SK-N-SH (cell line): ENCODE data around the gene ATOSA. TPM values are rescaled to one million over a fixed set of nuclear protein-coding genes. Genes with fewer than 3 reads are reported as not detected.

ENCODE experiments used
- CTCF ChIA-PET: fragments of 300-600, 350-600 bp; formaldehyde crosslinking; extraction: SDS; loops from one replicate; lab custom pipeline; 2021; lab: Yijun Ruan, JAX
- POLR2A ChIA-PET: fragments of 350-600 bp; sonication (Branson Sonifier 250); formaldehyde crosslinking; extraction: SDS; loops from one replicate; lab custom pipeline; 2020; ENCODE audit warnings: antibody characterized with exemption, inconsistent platforms; lab: Yijun Ruan, JAX
- DNase-seq: peaks from one replicate; pipeline ENCODE4 v3.0.0; 2012
- H2AFZ ChIP-seq: fragments of 200-600 bp; sonication (generic); 2 replicates; pipeline ENCODE4 v1.8.1; 2016; ENCODE audit warnings: antibody characterized with exemption, mild to moderate bottlenecking, low read depth
- H3F3A ChIP-seq: fragments of 200-600 bp; sonication (generic); replicated peaks from 2 replicates; pipeline ENCODE3; 2016; ENCODE audit warnings: antibody characterized with exemption, mild to moderate bottlenecking; ENCODE audit not compliant: insufficient read depth
- H3K27ac ChIP-seq, 2 experiments: fragments of 200-500 bp in 1 of 2; fragments of 200-600 bp in 1 of 2; sonication (Bioruptor generic) in 1 of 2; sonication (generic), shearing (Covaris generic) in 1 of 2; 2 replicates each; pipeline versions ENCODE4 v1.5.1 to v1.6.1; 2014 to 2016; ENCODE audit warnings: low read depth in 2 of 2, inconsistent platforms in 1 of 2, low read length in 1 of 2, mild to moderate bottlenecking in 1 of 2, mixed read lengths in 1 of 2
- H3K27me3 ChIP-seq: fragments of 200-600 bp; sonication (generic), shearing (Covaris generic); 2 replicates; pipeline ENCODE4 v1.6.1; 2016; ENCODE audit warnings: mixed run types; ENCODE audit not compliant: insufficient read depth
- H3K36me3 ChIP-seq, 2 experiments: fragments of 200-500 bp in 1 of 2; fragments of 200-600 bp in 1 of 2; sonication (Bioruptor generic) in 1 of 2; sonication (generic) in 1 of 2; replicated peaks in 1 of 2; 2 replicates each; pipeline versions ENCODE3 to v1.5.1; 2014 to 2016; ENCODE audit warnings: low read length in 1 of 2, mild to moderate bottlenecking in 1 of 2; ENCODE audit not compliant: insufficient read depth in 2 of 2, control insufficient read depth in 1 of 2
- H3K4me1 ChIP-seq, 2 experiments: fragments of 200-500 bp in 1 of 2; fragments of 200-600 bp in 1 of 2; sonication (Bioruptor generic) in 1 of 2; sonication (generic), shearing (Covaris generic) in 1 of 2; 2 replicates each; pipeline versions ENCODE4 v1.5.1 to v1.6.1; 2014 to 2016; ENCODE audit warnings: low read depth in 1 of 2, low read length in 1 of 2, mixed run types in 1 of 2; ENCODE audit not compliant: insufficient read depth in 2 of 2, control insufficient read depth in 1 of 2
- H3K4me2 ChIP-seq: fragments of 200-600 bp; sonication (generic), shearing (Covaris generic); 2 replicates; pipeline ENCODE4 v1.6.1; 2017; ENCODE audit warnings: mixed run types
- H3K4me3 ChIP-seq, 2 experiments: fragments of 200-500 bp in 1 of 2; fragments of 200-600 bp in 1 of 2; sonication (Bioruptor generic) in 1 of 2; sonication (generic), shearing (Covaris generic) in 1 of 2; 2 replicates each; pipeline versions ENCODE4 v1.5.1 to v1.8.1; 2014 to 2016; ENCODE audit warnings: low read depth in 2 of 2, inconsistent platforms in 1 of 2, low read length in 1 of 2, mild to moderate bottlenecking in 1 of 2, mixed read lengths in 1 of 2, moderate library complexity in 1 of 2
- H3K79me2 ChIP-seq: fragments of 200-600 bp; sonication (generic); 2 replicates; pipeline ENCODE4 v1.8.1; 2017; ENCODE audit warnings: mild to moderate bottlenecking; ENCODE audit not compliant: insufficient read depth
- H3K9ac ChIP-seq: fragments of 200-600 bp; sonication (generic); 2 replicates; pipeline ENCODE4 v1.6.1; 2017; ENCODE audit warnings: mixed run types
- H3K9me2 ChIP-seq: fragments of 200-600 bp; sonication (generic); 2 replicates; pipeline ENCODE4 v1.6.1; 2017; ENCODE audit warnings: mixed run types
- H3K9me3 ChIP-seq: fragments of 200-600 bp; sonication (generic); 2 replicates; pipeline ENCODE4 v1.6.1; 2017; ENCODE audit warnings: mixed run types, mild to moderate bottlenecking, moderate library complexity
- H4K20me1 ChIP-seq: fragments of 200-600 bp; sonication (generic); 2 replicates; pipeline ENCODE4 v1.6.1; 2017; ENCODE audit warnings: mild to moderate bottlenecking, mixed run types; ENCODE audit not compliant: insufficient read depth
- EZH2phosphoT487 ChIP-seq: fragments of 200-600 bp; sonication (generic); IDR thresholded peaks from 2 replicates; pipeline ENCODE4 v1.6.1; 2017; ENCODE audit warnings: low read depth, mixed run types, mild to moderate bottlenecking, antibody characterized with exemption, moderate library complexity, borderline replicate concordance
- FOXM1 ChIP-seq: IDR thresholded peaks from 2 replicates; pipeline ENCODE4 v1.4.0; 2012; ENCODE audit warnings: low read depth, mild to moderate bottlenecking
- JUND ChIP-seq: IDR thresholded peaks from 2 replicates; pipeline ENCODE4 v1.4.0; 2012
- MXI1 ChIP-seq: IDR thresholded peaks from 2 replicates; pipeline ENCODE4 v1.6.1; 2012; ENCODE audit warnings: mild to moderate bottlenecking, low read depth, low read length, improper control_type of control experiment
- NFIC ChIP-seq: IDR thresholded peaks from 2 replicates; pipeline ENCODE4 v1.4.0; 2012; ENCODE audit warnings: borderline replicate concordance
- POLR2AphosphoS5 ChIP-seq: IDR thresholded peaks from 2 replicates; pipeline ENCODE4 v1.6.1; 2012; ENCODE audit warnings: low read depth, low read length
- RCOR1 ChIP-seq: fragments of 150-350 bp; IDR thresholded peaks from 2 replicates; pipeline ENCODE4 v1.6.1; 2017; ENCODE audit warnings: antibody characterized with exemption, low read length
- RFX5 ChIP-seq: IDR thresholded peaks from 2 replicates; pipeline ENCODE4 v1.6.1; 2012; ENCODE audit warnings: mild to moderate bottlenecking, improper control_type of control experiment, low read length
- RXRA ChIP-seq: IDR thresholded peaks from 2 replicates; pipeline ENCODE4 v1.4.0; 2012; ENCODE audit warnings: low read depth, mild to moderate bottlenecking, borderline replicate concordance
- SIN3A ChIP-seq: IDR thresholded peaks from 2 replicates; pipeline ENCODE4 v1.6.1; 2012; ENCODE audit warnings: low read depth, mild to moderate bottlenecking, low read length, moderate library complexity, borderline replicate concordance
- SMC3 ChIP-seq: IDR thresholded peaks from 2 replicates; pipeline ENCODE4 v1.6.1; 2012; ENCODE audit warnings: low read depth, low read length, improper control_type of control experiment
- TEAD4 ChIP-seq: IDR thresholded peaks from 2 replicates; pipeline ENCODE4 v1.4.0; 2012; ENCODE audit warnings: mild to moderate bottlenecking, borderline replicate concordance; ENCODE audit not compliant: insufficient read depth
- ZBTB33 ChIP-seq: IDR thresholded peaks from 2 replicates; pipeline ENCODE4 v1.4.0; 2012; ENCODE audit warnings: low read depth, borderline replicate concordance
- WGBS: methylation state at CpG from one replicate; pipeline ENCODE4 v1.1.6; 2017; ENCODE audit warnings: low lambda C conversion rate; 5-methylcytosine and 5-hydroxymethylcytosine counted together
- polyA plus RNA-seq, 3 experiments: library from polyadenylated mRNA; depleted of rRNA; stranded (reverse); fragments of >200 nt; gene quantifications; 2 replicates each; pipeline ENCODE4 v1.2.3, GENCODE V29; 2012
- TF ChIP-seq, protein P1 (sequence below): fragments of 200-600 bp; sonication (generic); IDR thresholded peaks from 2 replicates; pipeline ENCODE4 v1.6.1; 2017; ENCODE audit warnings: antibody characterized with exemption, mild to moderate bottlenecking, moderate library complexity
- TF ChIP-seq, protein P2 (sequence below): IDR thresholded peaks from 2 replicates; pipeline ENCODE4 v1.4.0; 2012; ENCODE audit warnings: low read depth, borderline replicate concordance
- TF ChIP-seq, protein P3 (sequence below): fragments of 150-350 bp; IDR thresholded peaks from 2 replicates; pipeline ENCODE4 v1.6.1; 2016; ENCODE audit warnings: mild to moderate bottlenecking, low read depth, low read length

ATOSA gene, protein sequence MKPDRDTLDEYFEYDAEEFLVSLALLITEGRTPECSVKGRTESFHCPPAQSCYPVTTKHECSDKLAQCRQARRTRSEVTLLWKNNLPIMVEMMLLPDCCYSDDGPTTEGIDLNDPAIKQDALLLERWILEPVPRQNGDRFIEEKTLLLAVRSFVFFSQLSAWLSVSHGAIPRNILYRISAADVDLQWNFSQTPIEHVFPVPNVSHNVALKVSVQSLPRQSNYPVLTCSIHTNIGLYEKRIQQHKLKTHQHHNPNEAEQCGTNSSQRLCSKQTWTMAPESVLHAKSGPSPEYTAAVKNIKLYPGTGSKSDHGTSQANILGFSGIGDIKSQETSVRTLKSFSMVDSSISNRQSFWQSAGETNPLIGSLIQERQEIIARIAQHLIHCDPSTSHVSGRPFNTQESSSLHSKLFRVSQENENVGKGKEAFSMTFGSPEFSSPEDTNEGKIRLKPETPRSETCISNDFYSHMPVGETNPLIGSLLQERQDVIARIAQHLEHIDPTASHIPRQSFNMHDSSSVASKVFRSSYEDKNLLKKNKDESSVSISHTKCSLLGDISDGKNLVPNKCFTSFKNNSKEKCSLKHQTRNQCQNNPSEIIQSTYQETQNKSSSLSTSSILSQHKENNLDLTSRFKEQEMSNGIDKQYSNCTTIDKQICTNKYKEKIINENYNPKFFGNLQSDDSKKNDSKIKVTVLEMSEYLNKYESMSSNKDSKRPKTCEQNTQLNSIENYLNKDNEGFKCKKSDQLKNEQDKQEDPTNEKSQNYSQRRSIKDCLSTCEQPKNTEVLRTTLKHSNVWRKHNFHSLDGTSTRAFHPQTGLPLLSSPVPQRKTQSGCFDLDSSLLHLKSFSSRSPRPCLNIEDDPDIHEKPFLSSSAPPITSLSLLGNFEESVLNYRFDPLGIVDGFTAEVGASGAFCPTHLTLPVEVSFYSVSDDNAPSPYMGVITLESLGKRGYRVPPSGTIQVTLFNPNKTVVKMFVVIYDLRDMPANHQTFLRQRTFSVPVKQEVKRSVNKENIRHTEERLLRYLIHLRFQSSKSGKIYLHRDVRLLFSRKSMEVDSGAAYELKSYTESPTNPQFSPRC
- polyA plus RNA-seq (2012; rRNA removed): 7.4 and 10.9 TPM in 2 replicates
- polyA plus RNA-seq (2012; cell fraction: cytosol; rRNA removed): 8.2 and 9.2 TPM in 2 replicates
- polyA plus RNA-seq (2012; cell fraction: nucleus; rRNA removed): 23.1 and 33.3 TPM in 2 replicates

- peak within 1 kb of the TSS; percentile 81 for H3K4me2 ChIP-seq
- peak; percentile 95 for DNase-seq
- peaks cover 11% of the 10 kb centered on the region for H3F3A ChIP-seq
- no peaks in the 10 kb centered on the region for H4K20me1 ChIP-seq
- peaks cover 15% of the 10 kb centered on the region; the same call in 1 of the 2 replicates for H3K79me2 ChIP-seq
- CTCF ChIA-PET: interaction anchor here (0.5 to 1.6 kb wide), 6 partner anchors 9 to 475 kb away, joined by 3 to 11 read pairs (median 3); no protein-coding TSS in a partner anchor
- H3K36me3 ChIP-seq: peaks cover 10 to 18% of the 10 kb centered on the region in 2 experiments
- POLR2A ChIA-PET: interaction anchor here (1.4 kb wide), 1 partner anchor 28 kb away, joined by 5 read pairs; no protein-coding TSS in a partner anchor
- no peaks in the 10 kb centered on the region for H3K9me2 ChIP-seq
- H3K9me3 ChIP-seq: no peaks in the 10 kb centered on the region
- H2AFZ ChIP-seq: peak within 1 kb of the TSS; percentile 91
- peak within 1 kb of the TSS; percentile 67 for H3K9ac ChIP-seq
- peak within 1 kb of the TSS; percentile 85 to 87 for H3K27ac ChIP-seq
- WGBS: 4% methylated on average over 12 of the region's 55 CpGs
- peaks cover 3 to 9% of the 10 kb centered on the region in 2 experiments; a peak in 2 of 4 replicates for H3K4me1 ChIP-seq
- H3K27me3 ChIP-seq: no peaks in the 10 kb centered on the region
- peak within 1 kb of the TSS; percentile 70 to 76 for H3K4me3 ChIP-seq
- TF ChIP-seq, protein P1, sequence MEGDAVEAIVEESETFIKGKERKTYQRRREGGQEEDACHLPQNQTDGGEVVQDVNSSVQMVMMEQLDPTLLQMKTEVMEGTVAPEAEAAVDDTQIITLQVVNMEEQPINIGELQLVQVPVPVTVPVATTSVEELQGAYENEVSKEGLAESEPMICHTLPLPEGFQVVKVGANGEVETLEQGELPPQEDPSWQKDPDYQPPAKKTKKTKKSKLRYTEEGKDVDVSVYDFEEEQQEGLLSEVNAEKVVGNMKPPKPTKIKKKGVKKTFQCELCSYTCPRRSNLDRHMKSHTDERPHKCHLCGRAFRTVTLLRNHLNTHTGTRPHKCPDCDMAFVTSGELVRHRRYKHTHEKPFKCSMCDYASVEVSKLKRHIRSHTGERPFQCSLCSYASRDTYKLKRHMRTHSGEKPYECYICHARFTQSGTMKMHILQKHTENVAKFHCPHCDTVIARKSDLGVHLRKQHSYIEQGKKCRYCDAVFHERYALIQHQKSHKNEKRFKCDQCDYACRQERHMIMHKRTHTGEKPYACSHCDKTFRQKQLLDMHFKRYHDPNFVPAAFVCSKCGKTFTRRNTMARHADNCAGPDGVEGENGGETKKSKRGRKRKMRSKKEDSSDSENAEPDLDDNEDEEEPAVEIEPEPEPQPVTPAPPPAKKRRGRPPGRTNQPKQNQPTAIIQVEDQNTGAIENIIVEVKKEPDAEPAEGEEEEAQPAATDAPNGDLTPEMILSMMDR: no peak
- TF ChIP-seq FOXM1 (no peak), RXRA (no peak), EZH2phosphoT487 (no peak), TEAD4 (no peak), JUND (no peak), POLR2AphosphoS5 (no peak), SIN3A (peak; percentile 74; the same call in 1 of the 2 replicates), RCOR1 (no peak), RFX5 (peak; percentile 85), MXI1 (peak; percentile 97), SMC3 (no peak), NFIC (no peak), ZBTB33 (no peak)
- TF ChIP-seq, protein P2, sequence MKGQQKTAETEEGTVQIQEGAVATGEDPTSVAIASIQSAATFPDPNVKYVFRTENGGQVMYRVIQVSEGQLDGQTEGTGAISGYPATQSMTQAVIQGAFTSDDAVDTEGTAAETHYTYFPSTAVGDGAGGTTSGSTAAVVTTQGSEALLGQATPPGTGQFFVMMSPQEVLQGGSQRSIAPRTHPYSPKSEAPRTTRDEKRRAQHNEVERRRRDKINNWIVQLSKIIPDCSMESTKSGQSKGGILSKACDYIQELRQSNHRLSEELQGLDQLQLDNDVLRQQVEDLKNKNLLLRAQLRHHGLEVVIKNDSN: peak; percentile 97
- TF ChIP-seq, protein P3, sequence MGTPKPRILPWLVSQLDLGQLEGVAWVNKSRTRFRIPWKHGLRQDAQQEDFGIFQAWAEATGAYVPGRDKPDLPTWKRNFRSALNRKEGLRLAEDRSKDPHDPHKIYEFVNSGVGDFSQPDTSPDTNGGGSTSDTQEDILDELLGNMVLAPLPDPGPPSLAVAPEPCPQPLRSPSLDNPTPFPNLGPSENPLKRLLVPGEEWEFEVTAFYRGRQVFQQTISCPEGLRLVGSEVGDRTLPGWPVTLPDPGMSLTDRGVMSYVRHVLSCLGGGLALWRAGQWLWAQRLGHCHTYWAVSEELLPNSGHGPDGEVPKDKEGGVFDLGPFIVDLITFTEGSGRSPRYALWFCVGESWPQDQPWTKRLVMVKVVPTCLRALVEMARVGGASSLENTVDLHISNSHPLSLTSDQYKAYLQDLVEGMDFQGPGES: no peak
Observed at GRCh38 chr15:52679232-52680040, at the start of gene ATOSA. TSS of gene ATOSA (minus strand) at chr15:52679388. CDS start at chr15:52678021, 1,367 bp downstream.
